H1 (cell line): ENCODE measurements around the gene SEC14L5. TPM values are rescaled to one million over a fixed set of nuclear protein-coding genes. Genes with fewer than 3 reads are reported as not detected.

Source experiments
- CTCF ChIA-PET: fragments of 300-600 bp; sonication (Branson Sonifier 250); formaldehyde crosslinking; loops from one replicate; lab custom pipeline; 2021; ENCODE audit not compliant: partially characterized antibody; lab: Charles Lee
- POLR2A ChIA-PET: fragments of 300-600 bp; sonication (Branson Sonifier 250); formaldehyde crosslinking; loops from one replicate; lab custom pipeline; 2021; ENCODE audit warnings: inconsistent platforms; ENCODE audit not compliant: partially characterized antibody; lab: Charles Lee
- DNase-seq, 2 experiments: peaks; one replicate each; pipeline versions ENCODE4 v3.0.0 to v3.0.0-alpha.2; 2010 to 2022; ENCODE audit warnings: low spot score in 2 of 2, low read depth in 1 of 2, mixed read lengths in 1 of 2
- FAIRE-seq: peaks from 2 replicates; lab custom pipeline; 2011; peaks lifted over from hg19 to GRCh38; lab: Jason Lieb, UNC
- H2AFZ ChIP-seq: 2 replicates; pipeline ENCODE4 v1.8.1; 2012; ENCODE audit warnings: low read length, inconsistent platforms
- H2AK5ac ChIP-seq: 2 replicates; pipeline ENCODE4 v1.6.1; 2013; ENCODE audit warnings: low read depth, low read length
- H2BK120ac ChIP-seq: replicated peaks from 2 replicates; pipeline ENCODE3; 2013; ENCODE audit warnings: low read depth, low read length, inconsistent platforms
- H2BK12ac ChIP-seq: 2 replicates; pipeline ENCODE4 v1.6.1; 2013; ENCODE audit warnings: low read depth, low read length
- H2BK15ac ChIP-seq: 2 replicates; pipeline ENCODE4 v1.6.1; 2013; ENCODE audit warnings: low read length
- H2BK20ac ChIP-seq: 2 replicates; pipeline ENCODE4 v1.6.1; 2013; ENCODE audit warnings: low read length
- H2BK5ac ChIP-seq: 2 replicates; pipeline ENCODE4 v1.6.1; 2013; ENCODE audit warnings: low read depth, low read length
- H3K14ac ChIP-seq: 2 replicates; pipeline ENCODE4 v1.6.1; 2013; ENCODE audit warnings: inconsistent platforms; ENCODE audit not compliant: insufficient read length
- H3K18ac ChIP-seq: 2 replicates; pipeline ENCODE4 v1.6.1; 2013; ENCODE audit warnings: low read length; ENCODE audit errors: extremely low read depth
- H3K23ac ChIP-seq: 2 replicates; pipeline ENCODE4 v1.6.1; 2013; ENCODE audit warnings: inconsistent platforms; ENCODE audit not compliant: insufficient read length
- H3K23me2 ChIP-seq: 2 replicates; pipeline ENCODE4 v1.6.1; 2013; ENCODE audit warnings: low read depth, low read length
- H3K27ac ChIP-seq: 2 replicates; pipeline ENCODE4 v1.6.1; 2011; ENCODE audit warnings: low read depth, low read length, inconsistent platforms
- H3K27me3 ChIP-seq, 4 experiments: replicated peaks in 1 of 4; 1 replicate in 1 of 4; 2 replicates in 3 of 4; pipeline versions ENCODE4 v1.6.1 to v1.8.1; 2011 to 2013; ENCODE audit warnings: low read length in 3 of 4, mild to moderate bottlenecking in 3 of 4, inconsistent platforms in 2 of 4, mixed read lengths in 2 of 4, moderate library complexity in 1 of 4; ENCODE audit not compliant: control insufficient read depth in 3 of 4, insufficient read depth in 3 of 4; ENCODE audit errors: extremely low read depth in 1 of 4
- H3K36me3 ChIP-seq, 4 experiments: 2 replicates each; pipeline versions ENCODE4 v1.6.1 to v1.8.1; 2011 to 2013; ENCODE audit warnings: mild to moderate bottlenecking in 4 of 4, low read length in 3 of 4, moderate library complexity in 2 of 4, control low read depth in 1 of 4, inconsistent platforms in 1 of 4; ENCODE audit not compliant: insufficient read depth in 4 of 4, control insufficient read depth in 2 of 4
- H3K4ac ChIP-seq: replicated peaks from 2 replicates; pipeline ENCODE3; 2013; ENCODE audit warnings: low read length, low read depth, mixed read lengths, inconsistent platforms; ENCODE audit not compliant: insufficient read length
- H3K4me1 ChIP-seq, 4 experiments: replicated peaks in 1 of 4; 1 replicate in 1 of 4; 2 replicates in 3 of 4; pipeline versions ENCODE4 v1.6.1 to v1.8.1; 2011 to 2013; ENCODE audit warnings: low read length in 3 of 4, inconsistent platforms in 2 of 4, mixed read lengths in 1 of 4; ENCODE audit not compliant: insufficient read depth in 4 of 4, control insufficient read depth in 3 of 4
- H3K4me2 ChIP-seq, 2 experiments: 2 replicates each; pipeline versions ENCODE4 v1.6.1 to v1.8.1; 2011 to 2013; ENCODE audit warnings: low read depth in 2 of 2, low read length in 2 of 2, control low read depth in 1 of 2, inconsistent platforms in 1 of 2, mild to moderate bottlenecking in 1 of 2; ENCODE audit not compliant: insufficient read depth in 1 of 2
- H3K4me3 ChIP-seq, 4 experiments: fragments of 200-600, 300-600 bp in 1 of 4; sonication (generic), shearing (Covaris generic), sonication (Bioruptor Twin) in 1 of 4; 2 replicates each; pipeline versions ENCODE4 v1.5.1 to v1.8.1; 2011 to 2016; ENCODE audit warnings: low read length in 4 of 4, low read depth in 3 of 4, control low read depth in 2 of 4, inconsistent platforms in 2 of 4, mild to moderate bottlenecking in 2 of 4, mixed read lengths in 1 of 4, moderate library complexity in 1 of 4; ENCODE audit not compliant: insufficient read depth in 2 of 4; ENCODE audit errors: extremely low read depth in 1 of 4
- H3K56ac ChIP-seq: replicated peaks from 2 replicates; pipeline ENCODE3; 2013; ENCODE audit warnings: low read depth, mild to moderate bottlenecking, mixed read lengths, low read length, inconsistent platforms; ENCODE audit not compliant: insufficient read length
- H3K79me1 ChIP-seq: 2 replicates; pipeline ENCODE4 v1.6.1; 2013; ENCODE audit warnings: low read depth, low read length, control low read depth
- H3K79me2 ChIP-seq, 2 experiments: 2 replicates each; pipeline versions ENCODE4 v1.6.1 to v1.8.1; 2012 to 2013; ENCODE audit warnings: low read length in 2 of 2, mild to moderate bottlenecking in 2 of 2, inconsistent platforms in 1 of 2; ENCODE audit not compliant: insufficient read depth in 2 of 2, control insufficient read depth in 1 of 2
- H3K9ac ChIP-seq, 4 experiments: replicated peaks in 1 of 4; 1 replicate in 1 of 4; 2 replicates in 3 of 4; pipeline versions ENCODE4 v1.6.1 to v1.8.1; 2011 to 2013; ENCODE audit warnings: low read depth in 3 of 4, low read length in 3 of 4, control low read depth in 2 of 4, mild to moderate bottlenecking in 2 of 4, moderate library complexity in 2 of 4, inconsistent platforms in 1 of 4; ENCODE audit errors: extremely low read depth in 1 of 4
- H3K9me3 ChIP-seq, 2 experiments: 2 replicates each; pipeline versions ENCODE4 v1.6.1 to v1.8.1; 2012 to 2013; ENCODE audit warnings: mild to moderate bottlenecking in 2 of 2, moderate library complexity in 2 of 2, control low read depth in 1 of 2, inconsistent platforms in 1 of 2, low read depth in 1 of 2, low read length in 1 of 2, mixed read lengths in 1 of 2; ENCODE audit not compliant: insufficient read depth in 2 of 2
- H4K20me1 ChIP-seq, 2 experiments: replicated peaks in 1 of 2; 2 replicates each; pipeline versions ENCODE3 to v1.8.1; 2011 to 2013; ENCODE audit warnings: inconsistent platforms in 2 of 2, low read length in 2 of 2, mild to moderate bottlenecking in 1 of 2; ENCODE audit not compliant: insufficient read depth in 2 of 2, control insufficient read depth in 1 of 2
- H4K5ac ChIP-seq: 2 replicates; pipeline ENCODE4 v1.6.1; 2013; ENCODE audit warnings: low read length, low read depth, mixed read lengths, inconsistent platforms; ENCODE audit not compliant: insufficient read length
- H4K8ac ChIP-seq: 2 replicates; pipeline ENCODE4 v1.8.0; 2013; ENCODE audit warnings: mild to moderate bottlenecking, moderate library complexity, low read length, inconsistent platforms; ENCODE audit not compliant: insufficient read depth; ENCODE audit errors: extremely low read depth
- H4K91ac ChIP-seq: replicated peaks from 2 replicates; pipeline ENCODE3; 2013; ENCODE audit warnings: low read length, mixed read lengths, inconsistent platforms; ENCODE audit not compliant: insufficient read length
- EGR1 ChIP-seq: IDR thresholded peaks from 2 replicates; pipeline ENCODE4 v1.6.1; 2011; ENCODE audit warnings: low read depth, low read length, borderline replicate concordance
- KDM5A ChIP-seq: fragments of 200-600 bp; IDR thresholded peaks from 2 replicates; pipeline ENCODE4 v1.7.1; 2012; ENCODE audit warnings: mild to moderate bottlenecking, low read length, inconsistent platforms, mixed read lengths
- NANOG ChIP-seq: IDR thresholded peaks from 2 replicates; pipeline ENCODE4 v1.6.1; 2011; ENCODE audit warnings: low read length, low read depth, mild to moderate bottlenecking, inconsistent platforms; ENCODE audit not compliant: insufficient read depth, poor library complexity, severe bottlenecking
- POLR2AphosphoS5 ChIP-seq: IDR thresholded peaks from 2 replicates; pipeline ENCODE4 v1.6.1; 2011; ENCODE audit warnings: low read depth, low read length
- POU5F1 ChIP-seq: IDR thresholded peaks from 2 replicates; pipeline ENCODE4 v1.6.1; 2011; ENCODE audit warnings: low read depth, mild to moderate bottlenecking, low read length, moderate library complexity
- TAF1 ChIP-seq: IDR thresholded peaks from 2 replicates; pipeline ENCODE4 v1.6.1; 2011; ENCODE audit warnings: mild to moderate bottlenecking, low read depth, low read length
- WGBS, 2 experiments: shearing (Covaris generic) in 1 of 2; methylation state at CpG; one replicate each; pipeline versions ENCODE4 v1.1.6 to v1.1.7; 2013 to 2015; ENCODE audit warnings: low lambda C conversion rate in 2 of 2, mixed read lengths in 2 of 2, inconsistent platforms in 1 of 2, low coverage in 1 of 2, missing lambda C conversion rate in 1 of 2; ENCODE audit not compliant: insufficient replicate concordance in 2 of 2, insufficient coverage in 1 of 2, insufficient read length in 1 of 2; ENCODE audit errors: extremely low coverage in 1 of 2, missing lambda C conversion rate in 1 of 2; 5-methylcytosine and 5-hydroxymethylcytosine counted together
- polyA plus RNA-seq, 7 experiments: library from polyadenylated mRNA; depleted of rRNA in 3 of 7; stranded (reverse) in 5 of 7; unstranded in 2 of 7; fragments of >200 nt in 5 of 7; fragments of 200-250 nt in 2 of 7; gene quantifications; 1 replicate in 5 of 7; 2 replicates in 1 of 7; 4 replicates in 1 of 7; pipeline versions ENCODE4 v1.2.1 to v1.2.3, GENCODE V29; 2011 to 2013; ENCODE audit warnings: missing spikeins in 2 of 7, mixed read lengths in 2 of 7
- total RNA-seq: library from RNA; stranded (reverse); fragmentation: NEBNext Ultra II Directional; extraction: Animal tissue kit (Norgen Biotek cat#: 25700); gene quantifications from 2 replicates; pipeline ENCODE4 v1.2.1, GENCODE V29; 2021

The SEC14L5 gene
- total and polyA plus RNA-seq, 2 of the 8 experiments (the other 6 are each of a cell fraction or from before 2014, with no cell fraction given), result 1.9 to 3.0 TPM

GRCh38 chr16:5020551-5020950 lies 62.4 kb downstream of the SEC14L5 start:
- Histone ChIP-seq H3K23ac (no peak overlapping the region), H3K9me3 (no peaks in the 10 kb centered on the region), H3K4ac (no peak overlapping the region), H2AK5ac (no peak overlapping the region), H3K14ac (no peak overlapping the region), H3K4me3 (no peak overlapping the region), H2BK20ac (no peak overlapping the region), H3K4me1 (peaks cover 0 to 4% (median 1%) of the 10 kb centered on the region in 4 experiments; a peak in 3 of 7 replicates), H2BK120ac (no peak overlapping the region), H4K5ac (no peak overlapping the region), H4K20me1 (no peaks in the 10 kb centered on the region), H3K79me2 (no peaks in the 10 kb centered on the region), H3K36me3 (no peaks in the 10 kb centered on the region), H2AFZ (no peak overlapping the region), H3K18ac (no peak overlapping the region), H4K8ac (no peak overlapping the region), H2BK15ac (no peak overlapping the region), H3K23me2 (no peaks in the 10 kb centered on the region), H3K56ac (no peak overlapping the region), H3K4me2 (no peak overlapping the region), H4K91ac (no peak overlapping the region), H3K79me1 (no peaks in the 10 kb centered on the region), H3K9ac (no peak overlapping the region), H3K27ac (no peak overlapping the region; the same call in 1 of the 2 replicates), H3K27me3 (no peaks in the 10 kb centered on the region), H2BK5ac (no peak overlapping the region), H2BK12ac (0 out of 2 replicates have a peak overlapping the region, but pooled peaks have one; percentile 39)
- ChIA-PET POLR2A (interaction anchor here (1.2 to 4.2 kb wide), 2 partner anchors 9 to 14 kb away, joined by 3 to 15 read pairs; partner anchors contain the start of gene NAGPA), CTCF (interaction anchor here (0.6 to 1.2 kb wide), 7 partner anchors 9 to 409 kb away, joined by 3 to 9 read pairs (median 3); no protein-coding TSS in a partner anchor)
- FAIRE-seq (no peak), DNase-seq (no peak)
- TF ChIP-seq EGR1, result no peak
- no peak for TF ChIP-seq POU5F1
- no peak for TF ChIP-seq TAF1
- no peak for TF ChIP-seq KDM5A
- no peak for TF ChIP-seq NANOG
- no peak for TF ChIP-seq POLR2AphosphoS5
- 87% methylated on average over 12 of the region's 15 CpGs; no CpG with 5 or more reads in 1 of the 2 experiments for WGBS, 2 experiments
